AG10803 (cell line): ENCODE measurements around the gene TUBB.
A peak's percentile ranks its signal among the peaks of the same experiment; 100 is the strongest.

Experiments
- DNase-seq: peaks from one replicate; pipeline ENCODE4 v3.0.0; 2010; ENCODE audit warnings: low read depth
- H3K4me3 ChIP-seq: 2 replicates; pipeline ENCODE4 v1.5.1; 2011; ENCODE audit warnings: mild to moderate bottlenecking, low read length, control low read depth
- TF ChIP-seq, protein P1 (sequence below): conservative IDR thresholded peaks from 2 replicates; pipeline ENCODE4 v1.5.1; 2011; ENCODE audit warnings: mild to moderate bottlenecking, low read length, control low read depth, inconsistent platforms

Gene TUBB

DNA sequence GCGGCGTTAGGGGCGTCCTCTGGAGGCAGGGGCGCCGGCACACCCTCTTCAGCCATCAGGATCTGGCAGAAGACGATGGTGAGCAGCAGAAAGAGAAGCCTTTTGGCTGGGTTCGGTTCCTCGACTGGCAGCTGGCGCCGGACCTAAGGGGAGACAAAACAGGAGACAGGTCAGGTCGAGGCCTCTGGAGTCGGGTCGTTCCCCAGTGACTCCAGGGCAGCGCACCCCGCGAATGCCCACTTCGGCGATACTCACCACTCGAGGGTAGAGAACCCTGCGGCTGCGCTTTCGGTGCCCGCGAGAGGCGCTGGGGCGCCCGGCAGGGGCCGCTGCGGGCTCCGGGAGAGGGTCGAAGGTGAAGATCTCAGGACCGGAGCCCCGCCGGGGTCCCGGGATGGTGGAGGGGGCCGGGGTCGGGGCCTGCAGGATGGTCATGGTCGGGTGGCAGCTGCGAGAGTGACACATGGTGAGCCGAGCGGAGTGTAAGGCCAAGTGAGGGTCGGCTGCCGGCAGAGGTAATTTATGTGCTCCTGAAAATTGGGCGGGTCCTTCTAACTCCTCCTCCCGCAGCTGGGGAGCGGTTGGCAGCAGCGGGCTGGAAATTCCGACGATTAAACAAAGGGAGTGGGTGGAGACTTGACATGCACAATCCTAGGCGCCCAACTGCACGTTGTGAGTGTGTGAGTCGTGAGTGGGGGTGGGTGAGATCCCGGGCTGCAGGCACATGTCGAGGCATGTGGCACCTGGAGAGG lies 24.1 kb downstream of the TUBB start, which contains the start of gene IER3:
TSS of gene IER3 (minus strand) at position 494 of the 752 bp plus-strand sequence. CDS start at position 465, 29 bp downstream.
- peak within 1 kb of the TSS; percentile 78 for H3K4me3 ChIP-seq
- peak; percentile 90 for DNase-seq
- TF ChIP-seq, protein P1, sequence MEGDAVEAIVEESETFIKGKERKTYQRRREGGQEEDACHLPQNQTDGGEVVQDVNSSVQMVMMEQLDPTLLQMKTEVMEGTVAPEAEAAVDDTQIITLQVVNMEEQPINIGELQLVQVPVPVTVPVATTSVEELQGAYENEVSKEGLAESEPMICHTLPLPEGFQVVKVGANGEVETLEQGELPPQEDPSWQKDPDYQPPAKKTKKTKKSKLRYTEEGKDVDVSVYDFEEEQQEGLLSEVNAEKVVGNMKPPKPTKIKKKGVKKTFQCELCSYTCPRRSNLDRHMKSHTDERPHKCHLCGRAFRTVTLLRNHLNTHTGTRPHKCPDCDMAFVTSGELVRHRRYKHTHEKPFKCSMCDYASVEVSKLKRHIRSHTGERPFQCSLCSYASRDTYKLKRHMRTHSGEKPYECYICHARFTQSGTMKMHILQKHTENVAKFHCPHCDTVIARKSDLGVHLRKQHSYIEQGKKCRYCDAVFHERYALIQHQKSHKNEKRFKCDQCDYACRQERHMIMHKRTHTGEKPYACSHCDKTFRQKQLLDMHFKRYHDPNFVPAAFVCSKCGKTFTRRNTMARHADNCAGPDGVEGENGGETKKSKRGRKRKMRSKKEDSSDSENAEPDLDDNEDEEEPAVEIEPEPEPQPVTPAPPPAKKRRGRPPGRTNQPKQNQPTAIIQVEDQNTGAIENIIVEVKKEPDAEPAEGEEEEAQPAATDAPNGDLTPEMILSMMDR, result peak; percentile 64

DNA sequence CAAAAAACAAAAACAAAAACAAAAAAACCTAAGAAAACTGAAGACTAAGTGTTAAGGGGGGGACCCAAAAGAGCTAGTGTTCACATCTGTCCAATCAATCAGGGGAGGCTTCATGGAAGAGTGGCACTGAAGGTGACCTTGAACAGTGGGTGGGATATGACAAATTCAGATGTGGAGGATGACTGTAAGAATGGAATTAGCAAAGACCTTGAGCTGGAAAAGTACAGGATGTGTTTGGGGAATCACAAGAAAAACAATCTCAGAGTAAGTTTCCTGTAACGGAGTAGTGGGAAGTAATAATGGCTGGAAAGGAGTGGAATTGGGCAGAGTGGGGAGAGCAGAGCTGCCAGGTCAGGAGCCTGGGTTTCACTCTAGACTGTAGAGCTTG lies 27.1 kb downstream of the TUBB start:
- TF ChIP-seq, protein P1, result no peak
- no peak overlapping the region for H3K4me3 ChIP-seq
- DNase-seq, result no peak

DNA sequence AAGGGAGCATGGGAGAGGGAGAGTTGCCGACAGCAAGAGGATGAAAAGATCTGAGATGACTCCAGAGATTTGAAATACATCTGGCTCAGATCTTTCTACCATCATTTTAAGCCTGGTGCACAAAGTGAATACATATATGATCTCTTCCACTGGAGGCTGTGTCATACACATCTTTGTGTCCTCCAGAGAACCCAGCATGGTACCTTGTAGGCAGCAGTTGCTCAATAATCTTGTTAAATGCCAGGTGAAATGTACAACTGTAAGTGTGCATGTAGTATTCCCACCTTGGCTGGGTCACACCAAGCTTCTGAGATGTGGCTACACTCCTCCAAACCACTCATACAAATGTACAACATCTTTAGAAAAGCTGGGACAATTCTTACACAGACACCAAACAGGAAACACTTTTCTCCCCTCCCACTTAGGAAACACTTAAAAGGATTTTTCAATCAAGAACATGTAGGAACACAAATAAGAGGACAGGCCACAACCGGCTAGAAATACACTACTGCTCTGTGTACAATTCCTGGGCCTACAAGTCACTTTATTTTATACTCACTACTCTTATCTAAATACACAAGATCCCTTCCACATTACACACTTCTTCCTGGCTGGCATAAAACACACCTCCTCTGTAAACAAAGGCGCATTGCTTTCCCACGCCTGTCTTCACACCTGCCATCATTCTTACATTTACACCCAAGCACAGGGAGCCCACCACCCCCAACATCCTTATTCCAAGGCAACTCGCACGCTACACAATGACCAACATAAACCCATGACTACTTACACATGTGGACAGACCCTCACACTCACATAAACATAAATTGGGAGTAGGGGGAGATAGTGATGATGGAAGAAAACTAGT lies 28.0 kb downstream of the TUBB start:
- H3K4me3 ChIP-seq, result no peak overlapping the region
- TF ChIP-seq, protein P1, result no peak
- DNase-seq, result no peak

DNA sequence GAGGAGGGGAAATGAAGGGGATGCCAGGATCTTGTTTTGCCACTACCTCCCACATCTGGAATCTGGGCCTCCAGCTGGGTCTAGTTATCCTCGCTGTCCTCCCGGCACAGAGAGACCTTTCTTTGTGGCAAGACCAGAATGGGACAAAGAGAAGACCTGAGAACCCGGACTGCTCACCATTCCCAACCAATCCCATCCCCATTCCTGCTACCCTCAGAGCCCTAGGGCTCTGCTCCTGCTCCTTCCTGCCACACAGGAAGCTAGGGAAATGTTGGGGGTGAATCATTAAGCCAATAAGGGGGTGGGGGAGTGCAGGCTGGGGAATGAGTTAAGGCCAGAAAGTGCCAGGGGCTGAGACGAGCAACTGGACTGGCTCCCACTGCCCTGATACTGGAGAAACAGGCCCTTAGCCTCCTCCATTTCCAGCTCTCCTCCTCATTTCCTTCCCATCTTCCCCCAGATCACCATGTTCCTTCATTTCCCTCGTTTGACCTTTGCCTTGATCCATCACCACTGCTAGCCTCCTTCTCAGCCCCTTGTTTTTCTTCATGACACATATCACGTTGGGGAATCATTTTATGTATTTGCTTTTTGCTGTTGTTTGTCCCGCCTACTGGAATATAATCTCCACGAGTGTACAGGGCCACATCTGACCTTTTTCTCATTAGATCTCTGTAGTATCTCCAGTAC lies 28.8 kb downstream of the TUBB start:
- no peak overlapping the region for H3K4me3 ChIP-seq
- TF ChIP-seq, protein P1, result no peak
- DNase-seq, result peak; percentile 73

DNA sequence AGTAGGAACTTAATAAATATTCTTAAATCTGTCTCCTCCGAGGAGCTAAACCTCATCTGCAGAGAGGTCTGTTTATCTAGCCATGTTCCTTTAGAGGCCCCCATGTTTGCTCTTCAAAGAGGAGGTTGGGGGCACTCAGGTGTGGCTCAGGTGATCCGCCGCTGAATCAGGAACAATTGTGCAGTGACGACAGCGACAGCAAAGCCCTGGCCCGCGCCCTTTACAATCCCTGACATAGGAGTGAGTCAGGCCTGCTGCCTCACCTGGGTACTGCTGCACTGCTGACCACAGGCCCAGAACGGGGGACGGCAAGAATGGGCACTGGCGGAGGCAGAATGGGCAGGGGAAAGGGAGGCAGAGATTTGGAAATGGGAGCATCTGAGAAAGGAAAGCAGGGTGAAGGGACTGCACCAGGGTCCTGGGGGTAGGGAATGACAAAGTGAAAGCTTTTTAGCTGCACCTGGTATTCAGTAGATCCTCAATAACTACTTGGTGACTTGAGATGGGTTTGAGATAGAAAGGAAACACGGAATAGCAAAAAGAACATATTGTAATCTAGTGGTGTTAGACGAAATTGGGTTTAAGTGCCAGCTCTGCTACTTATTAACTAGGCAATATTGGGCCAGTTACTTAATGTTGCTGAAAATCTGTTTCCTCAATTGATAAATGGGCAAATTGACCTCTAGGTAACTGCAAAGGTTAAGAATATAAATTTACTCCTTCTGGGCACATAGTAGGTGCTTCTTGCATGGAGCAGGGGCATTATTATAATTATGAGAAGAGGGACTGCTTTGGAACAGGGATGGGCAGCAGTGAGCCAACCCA lies 29.6 kb downstream of the TUBB start:
- TF ChIP-seq, protein P1, result no peak
- DNase-seq, result no peak

DNA sequence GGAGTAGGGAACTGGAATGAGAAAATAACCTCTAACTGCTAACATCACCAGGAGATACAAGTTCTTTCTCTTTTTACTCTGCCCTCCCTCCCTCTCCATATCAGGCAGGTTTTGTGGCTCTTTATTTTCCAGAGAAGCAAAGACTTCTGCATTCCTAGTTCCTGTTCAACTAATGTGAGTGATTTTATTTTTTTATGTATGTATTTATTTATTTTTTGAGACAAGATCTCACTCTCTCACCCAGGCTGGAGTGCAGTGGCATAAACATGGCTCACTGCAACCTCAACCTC lies 30.2 kb downstream of the TUBB start:
- no peak overlapping the region for H3K4me3 ChIP-seq
- TF ChIP-seq, protein P1, result no peak
- no peak for DNase-seq

More for the DNA sequence above, 29.6 kb downstream of the TUBB start:
- H3K4me3 ChIP-seq, result no peak overlapping the region
